PFSK-1 (cell line): ENCODE measurements around the gene SPO11.

Experiments
- POLR2AphosphoS5 ChIP-seq: IDR thresholded peaks from 2 replicates; pipeline ENCODE4 v1.6.1; 2012; ENCODE audit warnings: low read depth, mild to moderate bottlenecking, control low read depth, low read length, moderate library complexity
- SIN3A ChIP-seq: IDR thresholded peaks from 2 replicates; pipeline ENCODE4 v1.6.1; 2012; ENCODE audit warnings: mild to moderate bottlenecking, low read length, moderate library complexity, borderline replicate concordance; ENCODE audit not compliant: insufficient read depth
- TAF1 ChIP-seq: IDR thresholded peaks from 2 replicates; pipeline ENCODE4 v1.6.1; 2012; ENCODE audit warnings: low read length, control low read depth, borderline replicate concordance; ENCODE audit not compliant: insufficient read depth

GRCh38 chr20:57335392-57335791 is 5.8 kb downstream of the SPO11 start:
- TF ChIP-seq TAF1 (no peak), POLR2AphosphoS5 (no peak), SIN3A (no peak)
